ENCODE results near the gene EFCAB8.

The EFCAB8 gene

DNA sequence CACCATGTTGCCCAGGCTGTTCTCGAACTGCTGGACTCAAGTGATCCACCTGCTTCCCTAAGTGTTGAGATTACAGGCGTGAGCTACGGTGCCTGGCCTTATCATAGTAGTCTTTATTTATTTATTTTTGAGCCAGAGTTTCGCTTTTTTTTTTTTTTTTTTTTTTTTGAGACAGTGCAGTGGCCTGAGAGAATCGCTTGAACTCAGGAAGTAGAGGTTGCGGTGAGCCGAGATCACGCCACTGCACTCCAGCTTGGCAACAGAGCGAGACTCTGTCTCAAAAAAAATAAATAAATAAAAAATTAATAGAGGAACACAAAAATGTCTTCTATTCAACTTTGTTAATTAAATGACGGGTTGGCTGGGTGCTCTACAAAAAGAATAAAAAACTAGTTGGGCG lies 26.1 kb upstream of the EFCAB8 start:
- Mint-ChIP-seq H3K9me3 (ENCODE audit: low read depth) (no peaks in the 10 kb centered on the region), H3K27ac (peak overlapping the region; percentile 82), H3K27me3 (no peaks in the 10 kb centered on the region), H3K4me1 (ENCODE audit: low read depth) (peaks cover 73% of the 10 kb centered on the region), H3K4me3 (peak overlapping the region; percentile 66), H3K36me3 (peaks cover 11% of the 10 kb centered on the region)

DNA sequence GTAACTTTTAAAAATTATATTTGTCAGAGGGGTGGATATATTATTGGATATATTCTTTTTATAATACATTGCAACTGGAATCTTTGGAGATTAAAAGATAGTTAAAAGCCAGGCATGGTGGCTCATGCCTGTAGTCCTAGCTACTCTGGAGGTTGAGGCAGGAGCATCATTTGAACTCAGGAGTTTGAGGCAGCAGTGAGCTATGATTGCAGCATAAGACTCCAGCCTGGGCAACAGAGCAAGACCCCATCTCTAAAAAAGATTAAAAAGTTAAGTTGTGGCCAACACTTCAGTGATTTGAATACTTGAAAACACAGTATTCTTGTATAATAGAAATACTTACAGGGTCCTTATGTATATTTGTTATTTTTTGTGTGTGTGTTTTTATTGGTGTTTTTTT lies 23.8 kb upstream of the EFCAB8 start:
- peaks cover 8% of the 10 kb centered on the region for H3K36me3 Mint-ChIP-seq

DNA sequence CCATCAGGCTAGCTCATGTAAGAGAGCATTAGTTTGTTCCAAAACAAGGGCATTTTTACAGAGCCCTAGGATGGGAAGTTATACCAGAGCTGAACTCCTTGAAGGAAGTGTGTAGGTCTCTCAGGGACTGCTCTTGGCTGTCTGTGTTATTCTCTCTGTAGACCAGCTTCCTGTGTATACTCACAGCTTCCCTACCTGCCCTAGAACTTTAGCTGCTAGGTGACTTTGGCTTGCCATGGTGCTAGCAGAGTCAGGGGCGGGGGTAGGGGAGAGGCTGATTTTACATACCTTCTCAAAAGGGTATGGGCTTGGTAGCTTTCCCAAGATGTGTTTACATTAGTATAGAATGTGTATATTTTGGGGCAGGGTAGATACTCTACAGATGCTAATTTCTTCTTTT lies 21.6 kb upstream of the EFCAB8 start:
- peak overlapping the region; percentile 41 for H3K27ac Mint-ChIP-seq
- H3K4me1 Mint-ChIP-seq (ENCODE audit: low read depth) = peaks cover 53% of the 10 kb centered on the region

More for the DNA sequence above, 23.8 kb upstream of the EFCAB8 start:
- H3K27me3 Mint-ChIP-seq = no peaks in the 10 kb centered on the region
- H3K9me3 Mint-ChIP-seq (ENCODE audit: low read depth) = no peaks in the 10 kb centered on the region
- no peak overlapping the region for H3K4me3 Mint-ChIP-seq
- H3K27ac Mint-ChIP-seq = no peak overlapping the region
- peaks cover 62% of the 10 kb centered on the region for H3K4me1 Mint-ChIP-seq (ENCODE audit: low read depth)

DNA sequence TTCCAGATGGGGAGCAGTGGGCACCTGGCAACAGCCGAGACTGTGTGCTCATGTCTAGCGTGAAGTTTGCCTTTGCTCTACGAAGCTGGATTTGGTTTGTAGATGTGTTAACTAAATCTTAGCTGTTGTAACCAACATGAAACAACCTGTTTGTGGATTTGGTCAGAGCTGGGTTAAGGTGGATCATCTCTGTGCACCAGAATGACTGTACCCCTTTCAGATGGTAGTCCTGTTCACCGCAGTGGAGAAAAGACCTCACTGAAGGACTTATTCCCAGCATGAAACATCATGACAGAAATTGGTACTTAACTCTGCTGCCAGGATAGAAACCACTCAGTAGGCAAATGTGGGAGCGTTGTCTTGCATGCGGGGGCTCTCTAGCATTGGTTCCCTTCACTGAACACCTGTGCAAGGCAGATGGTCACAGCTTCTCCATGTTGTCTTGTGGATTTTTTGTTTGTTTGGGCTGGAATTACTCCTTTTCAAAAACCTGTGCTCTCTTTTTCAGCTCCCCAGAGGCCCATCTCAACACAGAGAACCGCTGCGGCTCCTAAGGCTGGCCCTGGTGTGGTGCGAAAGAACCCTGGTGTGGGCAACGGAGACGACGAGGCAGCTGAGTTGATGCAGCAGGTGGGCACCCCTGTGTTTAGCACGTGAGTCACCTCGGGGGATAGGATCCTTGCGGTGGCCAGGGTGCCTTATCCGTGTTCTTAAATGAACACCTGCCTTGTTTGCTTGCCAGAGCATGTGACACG lies 19.3 kb upstream of the EFCAB8 start:
- H3K27ac Mint-ChIP-seq = peak overlapping the region; percentile 50
- no peaks in the 10 kb centered on the region for H3K9me3 Mint-ChIP-seq (ENCODE audit: low read depth)
- peaks cover 6% of the 10 kb centered on the region for H3K36me3 Mint-ChIP-seq
- H3K4me1 Mint-ChIP-seq (ENCODE audit: low read depth) = peaks cover 51% of the 10 kb centered on the region
- H3K4me3 Mint-ChIP-seq = no peak overlapping the region
- H3K27me3 Mint-ChIP-seq = no peaks in the 10 kb centered on the region

More for the DNA sequence above, 21.6 kb upstream of the EFCAB8 start:
- Mint-ChIP-seq H3K27me3 (no peaks in the 10 kb centered on the region), H3K9me3 (ENCODE audit: low read depth) (no peaks in the 10 kb centered on the region), H3K36me3 (peaks cover 6% of the 10 kb centered on the region), H3K4me3 (no peak overlapping the region)

DNA sequence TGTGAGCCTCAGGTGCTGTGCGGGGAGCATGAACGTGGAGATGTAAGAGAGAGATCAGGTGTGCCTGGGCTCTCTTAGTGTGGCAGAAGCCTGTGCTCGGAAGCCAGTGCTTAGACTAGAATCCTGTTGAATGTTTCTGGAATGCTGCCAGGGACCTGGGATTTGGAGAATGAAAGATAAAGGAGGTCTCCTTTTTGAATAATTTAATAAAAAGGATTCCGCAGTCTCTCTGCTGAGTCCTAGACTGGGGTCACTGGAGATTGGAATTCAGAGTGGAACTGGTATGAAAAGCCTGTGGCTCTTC lies 18.8 kb upstream of the EFCAB8 start:
- Mint-ChIP-seq H3K27ac (peak overlapping the region; percentile 50), H3K9me3 (ENCODE audit: low read depth) (no peaks in the 10 kb centered on the region), H3K4me1 (ENCODE audit: low read depth) (peaks cover 54% of the 10 kb centered on the region), H3K27me3 (no peaks in the 10 kb centered on the region), H3K36me3 (peaks cover 6% of the 10 kb centered on the region), H3K4me3 (no peak overlapping the region)

DNA sequence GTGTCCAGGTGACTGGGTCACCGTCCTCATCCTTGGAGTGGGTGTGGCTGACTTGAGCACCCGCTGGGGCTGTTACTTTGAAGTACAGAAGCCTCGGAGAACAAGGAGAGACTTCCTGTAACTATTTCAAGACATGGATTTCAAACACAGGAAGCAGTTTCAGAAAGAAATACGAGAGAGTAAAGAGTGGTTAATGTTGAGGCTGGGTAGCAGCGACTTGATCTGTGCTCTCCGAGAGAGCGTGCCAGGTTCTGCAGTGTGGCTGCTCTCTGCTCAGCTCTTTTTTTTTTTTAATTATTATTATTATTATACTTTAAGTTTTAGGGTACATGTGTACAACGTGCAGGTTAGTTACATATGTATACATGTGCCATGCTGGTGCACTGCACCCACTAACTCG lies 17.5 kb upstream of the EFCAB8 start:
- peaks cover 6% of the 10 kb centered on the region for H3K36me3 Mint-ChIP-seq
- H3K27ac Mint-ChIP-seq = peak overlapping the region; percentile 90

DNA sequence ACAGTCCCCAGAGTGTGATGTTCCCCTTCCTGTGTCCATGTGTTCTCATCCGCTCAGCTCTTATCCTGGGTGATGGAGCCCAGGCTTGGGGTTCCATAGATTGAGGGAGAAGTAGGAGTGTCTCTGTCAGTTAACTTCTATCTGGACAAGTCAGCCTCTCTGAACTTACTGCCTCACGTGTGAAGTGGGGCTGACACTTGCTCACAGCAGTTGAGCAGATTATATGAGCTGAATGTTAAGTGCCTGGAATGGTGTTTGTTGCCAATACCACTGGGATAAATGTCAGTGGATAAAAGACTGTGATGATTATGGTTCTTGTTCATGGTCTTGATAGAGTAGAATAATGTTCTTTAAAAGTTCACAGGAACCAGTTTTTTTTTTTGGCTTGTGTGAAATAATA lies 17.1 kb upstream of the EFCAB8 start:
- H3K9me3 Mint-ChIP-seq (ENCODE audit: low read depth) = no peaks in the 10 kb centered on the region
- no peaks in the 10 kb centered on the region for H3K27me3 Mint-ChIP-seq
- no peak overlapping the region for H3K4me3 Mint-ChIP-seq
- H3K4me1 Mint-ChIP-seq (ENCODE audit: low read depth) = peaks cover 50% of the 10 kb centered on the region
- H3K36me3 Mint-ChIP-seq = peaks cover 6% of the 10 kb centered on the region
- H3K27ac Mint-ChIP-seq = peak overlapping the region; percentile 86

More for the DNA sequence above, 17.5 kb upstream of the EFCAB8 start:
- H3K4me1 Mint-ChIP-seq (ENCODE audit: low read depth) = peaks cover 55% of the 10 kb centered on the region
- H3K27me3 Mint-ChIP-seq = no peaks in the 10 kb centered on the region
- H3K9me3 Mint-ChIP-seq (ENCODE audit: low read depth) = no peaks in the 10 kb centered on the region
- H3K4me3 Mint-ChIP-seq = peak overlapping the region; percentile 59

DNA sequence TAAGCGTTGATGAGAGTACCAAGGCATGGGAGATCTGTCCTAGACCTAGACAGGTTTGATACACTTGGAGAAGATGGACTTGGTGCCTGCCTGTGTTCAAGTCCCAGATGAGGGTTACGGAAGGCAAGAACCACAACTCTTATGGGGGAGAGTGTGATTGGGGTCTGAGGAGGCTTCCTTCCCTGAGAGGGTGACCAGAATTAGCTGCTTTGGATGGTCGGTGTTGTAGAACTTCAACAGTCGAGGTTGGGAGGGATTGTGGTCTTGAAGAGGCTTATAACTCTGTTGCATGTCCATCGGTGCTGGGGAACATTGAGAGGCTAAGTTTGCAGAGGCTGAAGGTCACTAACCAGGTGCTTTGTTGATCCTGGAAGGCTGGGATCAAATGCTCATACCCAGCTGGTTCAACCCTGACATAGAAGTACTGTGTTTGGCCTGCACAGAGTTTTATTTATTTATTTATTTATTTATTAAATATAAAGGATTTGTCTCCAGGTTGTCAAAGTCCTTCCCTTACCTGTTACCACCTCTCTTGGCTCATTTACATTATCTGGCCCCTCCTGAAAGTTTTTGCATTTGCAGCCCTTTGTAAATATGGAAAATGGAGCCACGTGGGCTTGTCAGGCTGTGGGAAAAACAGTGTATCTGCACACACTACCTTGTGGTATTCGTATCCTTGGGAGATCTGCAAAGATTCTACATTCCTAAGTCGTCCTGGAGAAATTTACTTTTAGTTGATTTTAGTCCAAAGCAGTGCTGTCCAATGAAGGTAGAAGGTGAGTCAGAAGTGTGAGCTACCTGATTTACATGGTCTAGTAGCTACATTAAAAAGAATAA lies 15.8 kb upstream of the EFCAB8 start:
- Mint-ChIP-seq H3K9me3 (ENCODE audit: low read depth) (no peaks in the 10 kb centered on the region), H3K27ac (peak overlapping the region; percentile 54), H3K36me3 (peaks cover 9% of the 10 kb centered on the region), H3K27me3 (no peaks in the 10 kb centered on the region), H3K4me1 (ENCODE audit: low read depth) (peaks cover 44% of the 10 kb centered on the region), H3K4me3 (no peak overlapping the region)

DNA sequence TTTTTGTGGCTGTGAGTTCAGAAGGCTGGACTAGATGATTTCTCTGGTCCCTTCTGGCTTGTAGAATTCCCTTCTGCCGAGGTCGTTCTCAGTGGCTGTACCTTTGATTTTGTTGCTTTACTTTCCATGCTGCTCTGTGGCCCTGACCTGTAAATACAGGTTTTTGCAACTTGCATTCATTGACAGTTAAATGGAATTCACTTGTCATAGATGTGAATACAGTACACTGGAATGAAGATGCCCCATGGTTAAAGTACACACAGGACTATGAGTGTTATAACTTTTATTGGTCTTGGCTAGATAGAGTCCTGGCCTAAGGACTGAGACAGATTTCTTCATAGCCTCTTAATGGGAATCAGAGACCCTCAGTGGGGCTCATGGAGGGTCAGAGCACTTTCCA lies 12.9 kb upstream of the EFCAB8 start:
- Mint-ChIP-seq H3K4me3 (no peak overlapping the region), H3K9me3 (ENCODE audit: low read depth) (no peaks in the 10 kb centered on the region), H3K36me3 (peaks cover 9% of the 10 kb centered on the region), H3K27me3 (no peaks in the 10 kb centered on the region), H3K27ac (no peak overlapping the region), H3K4me1 (ENCODE audit: low read depth) (peaks cover 34% of the 10 kb centered on the region)

DNA sequence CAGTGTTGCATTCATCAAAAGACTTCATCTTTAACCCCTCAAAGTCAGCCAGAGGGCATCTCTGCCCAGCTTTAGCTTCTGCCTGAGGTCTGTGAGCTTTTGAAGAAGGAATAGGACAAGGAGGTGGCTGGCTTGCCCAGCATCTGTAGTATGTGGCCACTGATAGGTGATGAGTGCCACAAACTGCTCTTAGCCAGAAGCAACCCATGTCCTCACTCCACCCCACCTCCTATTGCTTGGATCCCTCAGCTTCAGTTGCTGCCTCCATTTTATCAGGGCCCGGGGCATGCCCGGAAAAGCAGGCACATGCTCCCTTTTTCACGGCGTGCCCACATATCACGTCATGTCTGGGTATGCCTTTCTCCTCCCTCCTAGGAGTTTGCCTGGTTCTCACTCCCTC lies 11.9 kb upstream of the EFCAB8 start:
- Mint-ChIP-seq H3K27ac (peak overlapping the region; percentile 4), H3K36me3 (peaks cover 6% of the 10 kb centered on the region), H3K9me3 (ENCODE audit: low read depth) (no peaks in the 10 kb centered on the region), H3K27me3 (no peaks in the 10 kb centered on the region), H3K4me1 (ENCODE audit: low read depth) (peaks cover 27% of the 10 kb centered on the region), H3K4me3 (no peak overlapping the region)

DNA sequence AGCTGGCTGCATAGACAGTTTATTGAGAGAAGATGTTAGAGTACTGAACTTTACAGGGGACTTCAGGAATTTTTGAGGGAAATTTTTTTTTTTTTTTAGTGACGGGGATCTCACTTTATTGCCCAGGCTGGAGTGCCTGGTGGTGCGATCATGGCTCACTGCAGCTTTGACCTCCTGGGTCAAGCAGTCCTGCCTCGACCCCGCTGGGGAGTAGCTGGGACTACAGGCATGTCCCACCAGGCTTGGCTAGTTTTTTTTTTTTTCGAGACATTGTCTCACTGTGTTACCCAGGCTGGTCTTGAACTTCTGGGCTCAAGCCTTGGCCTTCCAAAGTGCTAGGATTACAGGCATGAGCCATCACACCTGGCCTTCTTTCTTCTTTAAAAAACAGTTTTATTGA lies 10.8 kb upstream of the EFCAB8 start:
- Mint-ChIP-seq H3K36me3 (peaks cover 6% of the 10 kb centered on the region), H3K27ac (peak overlapping the region; percentile 30), H3K4me1 (ENCODE audit: low read depth) (peaks cover 20% of the 10 kb centered on the region)

DNA sequence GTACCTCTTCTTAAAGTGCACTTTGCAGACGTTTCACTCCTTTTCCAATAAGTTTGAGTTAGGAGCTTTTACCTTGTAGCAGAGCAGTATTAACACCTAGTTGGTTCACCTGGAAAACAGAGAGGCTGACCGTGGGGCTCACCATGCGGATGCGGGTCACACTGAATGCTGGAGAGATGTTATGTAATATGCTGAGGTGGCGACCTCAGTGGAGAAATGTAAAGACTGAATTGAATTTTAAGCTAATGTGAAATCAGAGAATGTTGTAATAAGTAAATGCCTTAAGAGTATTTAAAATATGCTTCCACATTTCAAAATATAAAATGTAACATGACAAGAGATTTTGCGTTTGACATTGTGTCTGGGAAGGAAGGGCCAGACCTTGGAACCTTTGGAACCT lies 9.9 kb upstream of the EFCAB8 start:
- Mint-ChIP-seq H3K4me1 (ENCODE audit: low read depth) (peaks cover 19% of the 10 kb centered on the region), H3K27me3 (no peaks in the 10 kb centered on the region), H3K4me3 (no peak overlapping the region), H3K36me3 (peaks cover 9% of the 10 kb centered on the region), H3K27ac (peak overlapping the region; percentile 58), H3K9me3 (ENCODE audit: low read depth) (no peaks in the 10 kb centered on the region)

More for the DNA sequence above, 10.8 kb upstream of the EFCAB8 start:
- Mint-ChIP-seq H3K27me3 (no peaks in the 10 kb centered on the region), H3K9me3 (ENCODE audit: low read depth) (no peaks in the 10 kb centered on the region), H3K4me3 (no peak overlapping the region)

DNA sequence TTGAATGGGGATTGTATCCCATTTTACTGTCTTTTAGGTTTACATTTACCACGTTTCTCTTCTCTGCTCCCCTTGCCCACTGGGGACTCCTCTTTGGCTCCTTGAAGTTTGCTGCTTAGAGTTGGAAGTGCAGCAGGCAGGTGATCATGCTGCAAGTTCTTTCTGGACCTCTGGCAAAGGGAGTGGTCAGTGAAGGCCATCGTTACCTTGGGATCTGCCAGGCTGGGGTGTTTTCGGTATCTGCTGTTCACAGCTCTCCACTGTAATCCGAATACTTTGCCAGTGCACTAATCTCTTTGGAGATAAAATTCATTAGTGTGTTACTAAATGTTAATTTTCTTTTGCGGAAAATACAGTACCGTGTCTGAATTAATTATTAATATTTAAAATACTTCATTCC lies 9.1 kb upstream of the EFCAB8 start:
- Mint-ChIP-seq H3K36me3 (peaks cover 9% of the 10 kb centered on the region), H3K4me3 (no peak overlapping the region), H3K4me1 (ENCODE audit: low read depth) (peaks cover 16% of the 10 kb centered on the region), H3K27ac (no peak overlapping the region), H3K9me3 (ENCODE audit: low read depth) (no peaks in the 10 kb centered on the region), H3K27me3 (no peaks in the 10 kb centered on the region)

DNA sequence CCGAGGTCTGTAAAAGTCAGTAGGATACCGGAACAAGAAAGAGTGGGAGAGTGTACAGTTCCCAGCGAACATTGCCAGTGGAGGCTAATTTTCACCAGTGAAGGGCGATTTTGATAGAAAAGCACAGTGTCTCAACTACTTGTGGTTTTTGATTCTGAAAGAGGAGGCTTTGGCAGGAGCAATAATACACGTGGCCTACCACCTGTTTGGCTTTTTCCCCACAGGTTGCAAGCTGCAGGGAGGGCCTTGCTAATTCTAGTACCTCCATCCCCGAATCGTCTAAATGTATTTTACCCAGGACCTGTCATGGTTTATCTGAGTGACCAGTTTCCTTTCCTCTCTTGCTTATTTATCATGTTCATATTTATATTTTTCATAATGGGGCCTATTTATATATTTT lies 3.3 kb upstream of the EFCAB8 start:
- Mint-ChIP-seq H3K27ac (peak overlapping the region; percentile 58), H3K36me3 (peaks cover 8% of the 10 kb centered on the region), H3K4me3 (peak overlapping the region; percentile 18), H3K27me3 (no peaks in the 10 kb centered on the region), H3K4me1 (ENCODE audit: low read depth) (peaks cover 24% of the 10 kb centered on the region), H3K9me3 (ENCODE audit: low read depth) (no peaks in the 10 kb centered on the region)

DNA sequence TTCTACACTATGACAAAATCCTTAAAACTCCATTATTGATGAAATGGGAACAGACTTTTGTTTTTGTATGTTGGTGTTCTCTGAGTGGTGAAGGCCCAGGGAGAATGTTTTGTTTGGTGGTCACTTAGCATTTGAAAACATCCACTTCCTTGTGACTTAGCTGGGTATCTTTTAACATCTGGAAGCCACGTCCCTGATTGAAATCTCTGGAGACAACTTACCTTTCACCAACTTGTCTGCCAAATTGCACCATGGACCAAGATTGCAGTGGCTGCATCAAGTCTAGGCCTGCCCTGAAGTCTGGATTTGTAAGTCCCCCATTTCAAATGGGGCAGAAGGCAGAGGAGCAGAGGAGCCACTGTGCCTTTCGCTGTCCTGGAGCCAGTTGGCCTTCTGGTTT lies 534 bp upstream of the EFCAB8 start:
- Mint-ChIP-seq H3K36me3 (peaks cover 6% of the 10 kb centered on the region), H3K4me1 (ENCODE audit: low read depth) (peaks cover 20% of the 10 kb centered on the region), H3K27ac (peak overlapping the region; percentile 17), H3K9me3 (ENCODE audit: low read depth) (no peaks in the 10 kb centered on the region), H3K27me3 (no peaks in the 10 kb centered on the region), H3K4me3 (no peak overlapping the region)
